ENCODE results near the gene DDX54.
"Not testable (repeated sequence)": the region's sequence is repeated elsewhere in the genome, so short reads cannot be mapped to it uniquely, and the experiment has no call there.

DDX54 gene

GRCh38 chr12:113129664-113130456 lies 55.4 kb downstream of the DDX54 start:
- no peak for DNase-seq (ENCODE audit: insufficient read length, low spot score)

GRCh38 chr12:113128802-113129663 lies 56.2 kb downstream of the DDX54 start:
- FAIRE-seq, result no peak
- DNase-seq (ENCODE audit: insufficient read length, low spot score), result no peak

More at GRCh38 chr12:113129664-113130456, 55.4 kb downstream of the DDX54 start:
- no peak for FAIRE-seq

GRCh38 chr12:113127791-113128199 lies 57.5 kb downstream of the DDX54 start:
- DNase-seq (ENCODE audit: insufficient read length, low spot score) (no peak), FAIRE-seq (no peak)

GRCh38 chr12:113120670-113121370 lies 64.5 kb downstream of the DDX54 start:
- FAIRE-seq, result peak; percentile 60
- no peak for DNase-seq (ENCODE audit: insufficient read length, low spot score)

- FAIRE-seq, result no peak
These were observed 65.2 kb downstream of the DDX54 start for GRCh38 chr12:113119980-113120669.

GRCh38 chr12:113118142-113118541 lies 67.1 kb downstream of the DDX54 start:
- no peak for DNase-seq (ENCODE audit: insufficient read length, low spot score)
- FAIRE-seq, result no peak

More at GRCh38 chr12:113119980-113120669, 65.2 kb downstream of the DDX54 start:
- DNase-seq (ENCODE audit: insufficient read length, low spot score), result no peak

- not testable (repeated sequence) for DNase-seq (ENCODE audit: insufficient read length, low spot score); FAIRE-seq
These were observed 67.6 kb downstream of the DDX54 start for GRCh38 chr12:113117684-113118083.

GRCh38 chr12:113116875-113117274 lies 68.4 kb downstream of the DDX54 start:
- FAIRE-seq (no peak), DNase-seq (ENCODE audit: insufficient read length, low spot score) (no peak)

GRCh38 chr12:113115455-113116126 lies 69.7 kb downstream of the DDX54 start:
- DNase-seq (ENCODE audit: insufficient read length, low spot score) (no peak), FAIRE-seq (no peak)

- no peak for DNase-seq (ENCODE audit: insufficient read length, low spot score)
- no peak for FAIRE-seq
These were observed 70.7 kb downstream of the DDX54 start for GRCh38 chr12:113114447-113115178.

GRCh38 chr12:113113397-113113796 lies 71.9 kb downstream of the DDX54 start:
- DNase-seq (ENCODE audit: insufficient read length, low spot score) (no peak), FAIRE-seq (no peak)

GRCh38 chr12:113112043-113112899 lies 73.0 kb downstream of the DDX54 start:
- no peak for FAIRE-seq
- DNase-seq (ENCODE audit: insufficient read length, low spot score), result no peak

- FAIRE-seq, result no peak
These were observed 74.0 kb downstream of the DDX54 start for GRCh38 chr12:113111247-113111646.

GRCh38 chr12:113109872-113110599 lies 75.2 kb downstream of the DDX54 start:
- FAIRE-seq, result no peak

More at GRCh38 chr12:113111247-113111646, 74.0 kb downstream of the DDX54 start:
- DNase-seq (ENCODE audit: insufficient read length, low spot score), result no peak

GRCh38 chr12:113109360-113109759 lies 75.9 kb downstream of the DDX54 start:
- no peak for DNase-seq (ENCODE audit: insufficient read length, low spot score)
- no peak for FAIRE-seq

More at GRCh38 chr12:113109872-113110599, 75.2 kb downstream of the DDX54 start:
- DNase-seq (ENCODE audit: insufficient read length, low spot score), result no peak

GRCh38 chr12:113108308-113108707 lies 77.0 kb downstream of the DDX54 start:
- FAIRE-seq, result no peak

More at GRCh38 chr12:113108308-113108707, 77.0 kb downstream of the DDX54 start:
- no peak for DNase-seq (ENCODE audit: insufficient read length, low spot score)
